ENCODE data around the gene PLXNA4. TPM values are rescaled to one million over a fixed set of nuclear protein-coding genes. Genes with fewer than 3 reads are reported as not detected.
A peak's percentile ranks its signal among the peaks of the same experiment; 100 is the strongest.

Gene PLXNA4
- total and polyA plus RNA-seq, 2 donors from 2014 or later: 0.17 to 3.5 TPM

DNA sequence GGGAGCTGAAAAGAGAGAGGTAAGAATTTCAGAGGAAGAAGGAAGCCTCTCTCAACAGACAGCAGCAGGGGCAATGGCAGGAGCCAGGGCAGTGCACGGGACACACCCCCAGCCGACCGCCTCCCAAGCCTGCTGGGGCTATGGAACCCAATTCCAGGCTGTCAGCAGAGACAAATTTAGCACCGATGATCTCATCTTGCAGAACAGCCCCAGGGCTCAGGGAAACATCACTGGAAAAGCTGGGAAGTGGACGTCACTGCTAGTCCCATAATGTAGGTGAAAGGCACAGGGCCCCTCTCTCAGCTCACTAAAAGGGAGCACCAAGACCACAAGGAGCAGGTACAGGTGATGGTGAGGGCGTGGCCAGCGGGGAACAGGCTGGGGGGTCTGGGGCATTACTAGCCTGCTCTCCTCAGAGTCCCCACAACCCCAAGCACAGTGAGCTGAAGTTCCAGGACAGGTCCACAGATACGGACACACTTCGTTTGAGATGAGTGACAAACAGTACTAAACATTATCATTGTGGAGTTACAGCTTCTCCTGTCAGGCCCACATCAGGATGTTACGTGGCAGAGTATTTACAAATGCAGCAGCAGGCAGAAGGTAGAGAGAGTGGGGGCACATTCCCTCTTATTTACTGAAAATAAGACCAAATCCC is 103.7 kb downstream of the PLXNA4 start:
- Histone ChIP-seq H3K9ac (ENCODE audit: low read length in 3 of 3) (no peak overlapping the region), H3K9me3 (ENCODE audit: control insufficient read depth in 2 of 3, insufficient read depth in 1 of 3, low read length in 3 of 3) (no peaks in the 10 kb centered on the region), H3K4me3 (ENCODE audit: low read length in 3 of 3) (no peak overlapping the region), H3K4me1 (ENCODE audit: control insufficient read depth in 2 of 3, insufficient read depth in 2 of 3, low read depth in 1 of 3, low read length in 3 of 3) (no peaks in the 10 kb centered on the region), H3K36me3 (ENCODE audit: control insufficient read depth in 2 of 3, insufficient read depth in 3 of 3, low read length in 3 of 3) (no peaks in the 10 kb centered on the region), H3K27me3 (ENCODE audit: control insufficient read depth, insufficient read depth, low read length) (no peaks in the 10 kb centered on the region), H3K27ac (ENCODE audit: low read depth in 2 of 2, low read length in 2 of 2) (no peak overlapping the region)
- DNase-seq: peak in 4 of 5 donors; percentile 37 to 75 (median 64)
- TF ChIP-seq, protein P1, sequence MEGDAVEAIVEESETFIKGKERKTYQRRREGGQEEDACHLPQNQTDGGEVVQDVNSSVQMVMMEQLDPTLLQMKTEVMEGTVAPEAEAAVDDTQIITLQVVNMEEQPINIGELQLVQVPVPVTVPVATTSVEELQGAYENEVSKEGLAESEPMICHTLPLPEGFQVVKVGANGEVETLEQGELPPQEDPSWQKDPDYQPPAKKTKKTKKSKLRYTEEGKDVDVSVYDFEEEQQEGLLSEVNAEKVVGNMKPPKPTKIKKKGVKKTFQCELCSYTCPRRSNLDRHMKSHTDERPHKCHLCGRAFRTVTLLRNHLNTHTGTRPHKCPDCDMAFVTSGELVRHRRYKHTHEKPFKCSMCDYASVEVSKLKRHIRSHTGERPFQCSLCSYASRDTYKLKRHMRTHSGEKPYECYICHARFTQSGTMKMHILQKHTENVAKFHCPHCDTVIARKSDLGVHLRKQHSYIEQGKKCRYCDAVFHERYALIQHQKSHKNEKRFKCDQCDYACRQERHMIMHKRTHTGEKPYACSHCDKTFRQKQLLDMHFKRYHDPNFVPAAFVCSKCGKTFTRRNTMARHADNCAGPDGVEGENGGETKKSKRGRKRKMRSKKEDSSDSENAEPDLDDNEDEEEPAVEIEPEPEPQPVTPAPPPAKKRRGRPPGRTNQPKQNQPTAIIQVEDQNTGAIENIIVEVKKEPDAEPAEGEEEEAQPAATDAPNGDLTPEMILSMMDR (IDR thresholded peaks at IDR 0.05; ENCODE audit: borderline replicate concordance, extremely low read depth, insufficient read depth): no peak
- intact Hi-C loops (cut with DNase I): no loop called here
- no peak for FAIRE-seq

DNA sequence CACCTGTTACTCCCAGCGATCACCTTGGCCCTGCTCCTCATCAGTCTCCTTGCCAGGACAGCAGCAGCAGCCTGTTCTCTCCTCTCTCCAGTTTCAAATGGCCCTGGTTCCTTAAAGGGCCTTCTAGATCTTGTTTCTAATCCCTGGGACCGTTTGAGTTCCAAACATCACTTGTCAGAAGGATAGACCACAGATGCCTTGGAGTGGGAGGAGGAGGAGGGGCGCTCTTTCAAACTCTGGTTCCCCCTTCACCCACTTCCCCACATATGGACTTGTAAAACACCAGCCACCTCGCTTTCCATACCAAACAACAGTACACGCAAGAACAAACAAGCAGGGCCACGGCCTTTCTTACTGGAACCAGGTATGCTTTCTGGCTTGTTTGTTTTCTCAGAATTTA is 104.8 kb downstream of the PLXNA4 start:
- Histone ChIP-seq H3K4me3 (ENCODE audit: low read length in 3 of 3) (no peak overlapping the region), H3K9me3 (ENCODE audit: control insufficient read depth in 2 of 3, insufficient read depth in 1 of 3, low read length in 3 of 3) (no peaks in the 10 kb centered on the region), H3K27ac (ENCODE audit: low read depth in 2 of 2, low read length in 2 of 2) (no peak overlapping the region), H3K4me1 (ENCODE audit: control insufficient read depth in 2 of 3, insufficient read depth in 2 of 3, low read depth in 1 of 3, low read length in 3 of 3) (no peaks in the 10 kb centered on the region), H3K27me3 (ENCODE audit: control insufficient read depth, insufficient read depth, low read length) (no peaks in the 10 kb centered on the region), H3K36me3 (ENCODE audit: control insufficient read depth in 2 of 3, insufficient read depth in 3 of 3, low read length in 3 of 3) (no peaks in the 10 kb centered on the region), H3K9ac (ENCODE audit: low read length in 3 of 3) (no peak overlapping the region)
- intact Hi-C loops (cut with DNase I): no loop called here
- DNase-seq: peak in 1 of 5 donors; percentile 14
- FAIRE-seq: no peak
- TF ChIP-seq, protein P1 (IDR thresholded peaks at IDR 0.05; ENCODE audit: borderline replicate concordance, extremely low read depth, insufficient read depth): no peak

DNA sequence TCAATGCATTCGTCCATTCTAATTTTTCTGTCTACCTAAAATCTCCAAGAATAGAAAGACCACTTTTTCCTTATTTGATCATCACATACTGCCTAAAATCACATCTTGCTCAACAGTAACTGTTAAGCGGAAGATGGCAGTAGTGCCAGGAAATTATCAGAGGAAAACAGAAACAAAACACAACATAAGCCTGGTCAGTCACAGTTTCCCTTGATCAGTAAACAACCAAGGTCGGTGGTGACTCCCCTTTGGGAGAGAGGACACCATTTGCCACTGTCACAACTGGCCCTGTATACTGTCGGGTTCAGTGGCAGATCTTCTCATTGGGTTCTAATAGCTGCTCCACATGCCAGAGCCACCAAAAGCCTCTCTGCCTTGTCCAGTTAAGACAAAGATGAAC is 106.6 kb downstream of the PLXNA4 start:
- intact Hi-C loops (cut with DNase I): no loop called here
- Histone ChIP-seq H3K9me3 (ENCODE audit: control insufficient read depth in 2 of 3, insufficient read depth in 1 of 3, low read length in 3 of 3) (no peaks in the 10 kb centered on the region), H3K27ac (ENCODE audit: low read depth in 2 of 2, low read length in 2 of 2) (no peak overlapping the region), H3K27me3 (ENCODE audit: control insufficient read depth, insufficient read depth, low read length) (no peaks in the 10 kb centered on the region), H3K4me3 (ENCODE audit: low read length in 3 of 3) (no peak overlapping the region), H3K9ac (ENCODE audit: low read length in 3 of 3) (no peak overlapping the region), H3K4me1 (ENCODE audit: control insufficient read depth in 2 of 3, insufficient read depth in 2 of 3, low read depth in 1 of 3, low read length in 3 of 3) (no peaks in the 10 kb centered on the region), H3K36me3 (ENCODE audit: control insufficient read depth in 2 of 3, insufficient read depth in 3 of 3, low read length in 3 of 3) (no peaks in the 10 kb centered on the region)
- TF ChIP-seq, protein P1 (IDR thresholded peaks at IDR 0.05; ENCODE audit: borderline replicate concordance, extremely low read depth, insufficient read depth): no peak
- DNase-seq (no peak), FAIRE-seq (no peak)

DNA sequence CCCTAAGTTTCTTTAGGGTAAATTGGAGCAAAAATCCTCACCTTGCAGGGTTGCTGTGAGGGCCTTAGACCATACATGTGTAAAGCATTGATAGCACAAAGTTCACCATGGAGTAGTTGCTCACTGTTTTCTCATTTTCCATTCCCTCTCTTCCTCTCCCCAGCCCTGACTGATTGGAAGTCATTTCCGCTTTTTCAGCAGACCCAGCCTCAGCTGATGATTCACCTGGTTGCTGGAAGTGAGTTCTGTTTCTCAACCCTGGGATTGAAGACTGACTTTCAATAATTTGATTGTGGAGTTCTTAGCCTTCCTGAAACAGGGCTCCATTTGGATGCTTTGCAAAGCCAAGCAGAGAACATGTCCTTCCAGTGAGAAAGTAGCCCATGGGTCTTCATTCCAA is 107.0 kb downstream of the PLXNA4 start:
- intact Hi-C loops (cut with DNase I): no loop called here
- no peak for FAIRE-seq
- TF ChIP-seq, protein P1 (IDR thresholded peaks at IDR 0.05; ENCODE audit: borderline replicate concordance, extremely low read depth, insufficient read depth): no peak

More for the DNA sequence above, 107.0 kb downstream of the PLXNA4 start:
- Histone ChIP-seq H3K9ac (ENCODE audit: low read length in 3 of 3) (no peak overlapping the region), H3K4me1 (ENCODE audit: control insufficient read depth in 2 of 3, insufficient read depth in 2 of 3, low read depth in 1 of 3, low read length in 3 of 3) (no peaks in the 10 kb centered on the region), H3K9me3 (ENCODE audit: control insufficient read depth in 2 of 3, insufficient read depth in 1 of 3, low read length in 3 of 3) (no peaks in the 10 kb centered on the region), H3K36me3 (ENCODE audit: control insufficient read depth in 2 of 3, insufficient read depth in 3 of 3, low read length in 3 of 3) (no peaks in the 10 kb centered on the region), H3K27ac (ENCODE audit: low read depth in 2 of 2, low read length in 2 of 2) (no peak overlapping the region), H3K27me3 (ENCODE audit: control insufficient read depth, insufficient read depth, low read length) (no peaks in the 10 kb centered on the region), H3K4me3 (ENCODE audit: low read length in 3 of 3) (no peak overlapping the region)
- DNase-seq: no peak
